SU-DHL-6 (cell line): Measurements from ENCODE around the gene MFN2.

Source experiments
- CTCF ChIP-seq: fragments of 200-600 bp; sonication (generic); IDR thresholded peaks from one replicate; pipeline ENCODE4 v1.5.1; 2017; ENCODE audit warnings: antibody characterized with exemption, mild to moderate bottlenecking, low read length, moderate library complexity; ENCODE audit not compliant: insufficient read depth, poor library complexity, severe bottlenecking
- EZH2phosphoT487 ChIP-seq: fragments of 200-600 bp; sonication (generic), shearing (Covaris generic); conservative IDR thresholded peaks from 2 replicates; pipeline ENCODE4 v1.6.1; 2018; ENCODE audit warnings: mild to moderate bottlenecking, antibody characterized with exemption, low read length, moderate library complexity, mixed read lengths

- no peak for TF ChIP-seq CTCF
- TF ChIP-seq EZH2phosphoT487, result no peak
These were observed 27.7 kb upstream of the MFN2 start for GRCh38 chr1:11952455-11953109.
